Smooth muscle cell of the brain vasculature (primary cell): ENCODE data around the gene FTSJ3.
A peak's percentile ranks its signal among the peaks of the same experiment; 100 is the strongest.
"Not testable (repeated sequence)": the region's sequence is repeated elsewhere in the genome, so short reads cannot be mapped to it uniquely, and the experiment has no call there.

Experiments
- DNase-seq: peaks from one replicate; pipeline ENCODE4 v3.0.0-alpha.2; 2012; ENCODE audit warnings: low read depth, low spot score

The FTSJ3 gene

GRCh38 chr17:63843910-63844677 is 16.6 kb upstream of the FTSJ3 start:
- no peak for DNase-seq

- not testable (repeated sequence) for DNase-seq
Measured at GRCh38 chr17:63843387-63843888, 16.0 kb upstream of the FTSJ3 start.

- peak; percentile 98 for DNase-seq
Measured at GRCh38 chr17:63842540-63843386, 15.3 kb upstream of the FTSJ3 start, which contains the start of gene SMARCD2. TSS of gene SMARCD2 (minus strand) at chr17:63842685. CDS start at chr17:63842674, 11 bp downstream.

- no peak for DNase-seq
Measured at GRCh38 chr17:63842173-63842539, 14.7 kb upstream of the FTSJ3 start.

- DNase-seq, result no peak
Measured at GRCh38 chr17:63841350-63842172, 14.1 kb upstream of the FTSJ3 start.

- no peak for DNase-seq
Measured at GRCh38 chr17:63840591-63841349, 13.3 kb upstream of the FTSJ3 start.

- no peak for DNase-seq
Measured at GRCh38 chr17:63838631-63839171, 11.2 kb upstream of the FTSJ3 start.

- no peak for DNase-seq
Measured at GRCh38 chr17:63837962-63838600, 10.6 kb upstream of the FTSJ3 start.

GRCh38 chr17:63837480-63837879 is 10.0 kb upstream of the FTSJ3 start:
- DNase-seq, result no peak

- DNase-seq, result no peak
Measured at GRCh38 chr17:63836811-63837210, 9.3 kb upstream of the FTSJ3 start.

GRCh38 chr17:63835167-63835720 is 7.8 kb upstream of the FTSJ3 start:
- no peak for DNase-seq

GRCh38 chr17:63834431-63835166 is 7.1 kb upstream of the FTSJ3 start:
- DNase-seq, result no peak

GRCh38 chr17:63833741-63834373 is 6.4 kb upstream of the FTSJ3 start:
- no peak for DNase-seq

GRCh38 chr17:63833026-63833740 is 5.7 kb upstream of the FTSJ3 start:
- no peak for DNase-seq

- DNase-seq, result no peak
Measured at GRCh38 chr17:63832455-63832854, 5.0 kb upstream of the FTSJ3 start.

GRCh38 chr17:63832014-63832413 is 4.6 kb upstream of the FTSJ3 start:
- no peak for DNase-seq

- DNase-seq, result no peak
Measured at GRCh38 chr17:63831505-63831904, 4.0 kb upstream of the FTSJ3 start.

- no peak for DNase-seq
Measured at GRCh38 chr17:63830904-63831491, 3.5 kb upstream of the FTSJ3 start.
